ACHN (cell line): ENCODE results near the gene EDA2R.
A peak's percentile ranks its signal among the peaks of the same experiment; 100 is the strongest.

Experiments
- DNase-seq: peaks from one replicate; pipeline ENCODE4 v3.0.0-alpha.2; 2015
- in situ Hi-C: cut with HindIII; loops from 2 replicates; pipeline ENCODE4 v1.10.0; 2017; ENCODE audit warnings: low sequenced_read_pairs, low pct_ligation_motif_present, low pct_unique_long_range_greater_than_20kb

EDA2R gene, protein sequence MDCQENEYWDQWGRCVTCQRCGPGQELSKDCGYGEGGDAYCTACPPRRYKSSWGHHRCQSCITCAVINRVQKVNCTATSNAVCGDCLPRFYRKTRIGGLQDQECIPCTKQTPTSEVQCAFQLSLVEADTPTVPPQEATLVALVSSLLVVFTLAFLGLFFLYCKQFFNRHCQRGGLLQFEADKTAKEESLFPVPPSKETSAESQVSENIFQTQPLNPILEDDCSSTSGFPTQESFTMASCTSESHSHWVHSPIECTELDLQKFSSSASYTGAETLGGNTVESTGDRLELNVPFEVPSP

DNA sequence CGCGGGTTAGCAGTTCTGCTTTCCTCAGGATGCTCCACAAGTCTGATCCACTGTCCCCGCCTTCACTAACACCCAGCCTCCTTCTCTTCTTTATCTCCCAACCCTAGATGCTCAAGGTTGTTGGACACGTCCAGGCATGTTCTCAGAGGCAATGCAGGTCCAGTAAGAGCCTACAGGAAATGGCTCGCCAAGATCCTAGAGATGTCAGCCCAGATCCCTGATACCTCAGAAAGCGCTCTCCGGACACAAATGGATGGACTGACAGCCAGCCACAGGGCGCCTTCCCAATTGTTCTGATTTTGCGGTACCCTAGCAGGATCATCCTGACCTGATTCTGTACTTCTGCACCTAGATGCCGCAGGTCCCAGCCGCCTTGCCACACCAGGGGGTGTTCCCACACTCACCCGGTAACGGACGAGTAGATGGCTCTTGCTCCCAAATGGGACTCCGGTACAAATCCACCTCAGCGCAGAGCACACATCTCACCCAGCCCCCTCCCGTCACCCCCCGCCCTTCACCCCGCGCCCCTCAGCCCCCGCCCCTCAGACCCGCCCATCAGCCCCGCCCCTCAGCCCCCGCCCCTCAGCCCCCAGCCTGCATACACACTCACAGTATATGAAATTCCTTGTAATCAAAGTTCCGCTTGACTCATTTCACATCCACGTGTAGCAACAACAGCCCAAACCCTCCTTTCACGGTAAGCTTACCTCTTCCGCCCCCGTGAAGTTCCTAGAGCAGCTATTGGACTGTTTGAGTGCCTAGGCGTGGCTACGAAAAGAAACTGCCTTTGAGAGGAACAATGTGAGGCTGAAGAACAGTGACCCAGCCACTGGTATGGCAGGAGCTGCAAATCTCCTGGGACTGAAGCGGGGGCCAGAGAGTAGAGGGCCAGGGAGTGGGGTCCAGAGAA is at the start of gene EDA2R:
Gene EDA2R (minus strand): TSS at position 488 of the 910 bp plus-strand sequence. CDS start 23,058 bp downstream, outside the sequence.
- in situ Hi-C loops, result no loop called here
- peak; percentile 89 for DNase-seq

DNA sequence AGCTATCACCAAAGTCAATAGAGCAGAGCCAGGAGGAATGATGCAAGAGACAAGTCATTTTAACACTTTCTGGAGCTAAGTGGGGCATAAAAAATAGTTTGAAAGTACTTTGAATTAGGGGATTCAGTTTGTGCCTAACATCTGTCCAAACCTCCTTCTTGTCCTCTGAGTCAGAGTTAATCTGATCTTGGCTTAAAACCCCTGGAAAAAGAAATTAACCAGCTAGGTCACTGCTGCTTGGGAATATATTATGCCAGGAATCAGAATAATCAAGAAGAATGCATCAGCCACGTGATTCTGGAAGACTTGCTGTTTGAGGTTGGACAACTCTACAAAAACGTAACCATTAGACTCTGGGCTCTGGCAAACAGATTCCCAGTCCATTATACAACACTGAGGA is 45.3 kb upstream of the EDA2R start:
- in situ Hi-C loops, result no loop called here
- DNase-seq, result no peak

DNA sequence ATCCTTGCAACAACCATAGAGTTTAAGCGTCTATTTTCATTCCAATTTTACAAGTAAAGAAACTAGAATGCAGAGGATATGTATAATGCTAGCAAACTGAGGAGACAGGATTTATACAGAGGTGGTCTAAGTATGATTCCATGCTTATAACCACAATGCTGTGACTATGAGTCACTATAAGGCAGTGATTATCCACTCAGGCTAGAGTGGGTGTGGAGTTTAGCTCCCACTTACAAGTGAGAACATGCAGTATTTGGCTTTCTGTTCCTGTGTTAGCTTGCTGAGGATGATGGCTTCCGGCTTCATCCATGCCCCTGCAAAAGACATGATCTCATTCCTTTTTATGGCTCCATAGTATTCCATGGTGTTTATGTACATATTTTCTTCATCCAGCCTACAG is 41.6 kb upstream of the EDA2R start:
- DNase-seq, result no peak
- in situ Hi-C loops, result no loop called here

DNA sequence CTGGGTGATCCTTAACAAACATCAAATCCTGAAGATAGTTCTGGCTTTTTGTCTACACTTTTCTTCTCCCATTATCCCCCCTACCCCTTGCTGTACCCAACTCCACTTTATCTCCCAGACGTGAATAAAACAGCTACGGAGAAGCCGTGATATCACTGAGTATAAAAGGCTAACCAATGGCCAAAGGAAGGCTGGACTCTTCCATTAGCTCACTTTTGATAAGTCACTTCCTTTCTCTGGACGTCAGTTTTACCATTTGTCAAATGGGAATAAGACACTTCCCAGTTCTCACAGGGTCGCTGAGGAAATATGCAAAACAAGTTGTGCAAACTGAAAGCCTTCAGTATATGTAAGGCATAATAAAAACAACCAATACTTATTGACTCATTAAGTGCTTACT is 38.6 kb upstream of the EDA2R start:
- in situ Hi-C loops, result no loop called here
- DNase-seq, result no peak

DNA sequence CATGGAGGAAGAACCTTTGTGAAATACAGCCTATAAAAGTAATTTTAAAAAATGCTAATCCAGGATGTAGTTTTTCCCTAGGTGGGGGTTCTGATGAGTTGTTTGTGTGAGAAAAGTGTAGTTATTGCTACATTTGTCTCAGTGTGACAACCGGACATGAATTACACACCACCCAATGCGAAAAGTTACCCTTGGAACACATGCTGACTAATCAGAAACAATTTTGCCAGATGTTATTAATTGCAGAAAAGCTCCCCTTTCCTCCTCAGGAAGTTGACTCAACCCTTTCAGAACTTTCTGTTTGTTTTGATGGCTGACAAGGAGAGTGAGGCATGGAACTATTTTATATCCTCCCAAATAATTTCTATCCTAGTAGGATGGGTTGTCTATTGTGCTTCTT is 38.1 kb upstream of the EDA2R start:
- DNase-seq, result no peak
- in situ Hi-C loops, result no loop called here

DNA sequence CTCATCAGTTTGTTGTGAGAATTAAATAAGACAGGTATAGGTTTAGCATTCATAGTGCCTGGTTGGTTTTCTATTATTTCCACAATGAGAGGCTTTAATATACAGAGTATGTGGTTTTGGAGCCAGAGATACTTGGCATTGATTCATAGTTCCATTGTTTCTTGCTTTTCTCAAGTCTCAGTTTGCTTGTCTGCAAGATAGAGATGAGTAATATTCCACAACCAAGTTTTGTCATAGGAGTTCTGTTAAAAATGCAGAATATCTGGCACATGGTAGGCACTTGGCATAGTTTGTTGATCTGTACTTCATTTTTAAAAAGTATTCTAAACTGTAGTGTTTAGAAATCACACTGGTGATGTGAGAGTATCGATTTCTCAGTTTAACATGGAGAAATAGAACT is 37.5 kb upstream of the EDA2R start:
- in situ Hi-C loops, result no loop called here
- DNase-seq, result no peak

DNA sequence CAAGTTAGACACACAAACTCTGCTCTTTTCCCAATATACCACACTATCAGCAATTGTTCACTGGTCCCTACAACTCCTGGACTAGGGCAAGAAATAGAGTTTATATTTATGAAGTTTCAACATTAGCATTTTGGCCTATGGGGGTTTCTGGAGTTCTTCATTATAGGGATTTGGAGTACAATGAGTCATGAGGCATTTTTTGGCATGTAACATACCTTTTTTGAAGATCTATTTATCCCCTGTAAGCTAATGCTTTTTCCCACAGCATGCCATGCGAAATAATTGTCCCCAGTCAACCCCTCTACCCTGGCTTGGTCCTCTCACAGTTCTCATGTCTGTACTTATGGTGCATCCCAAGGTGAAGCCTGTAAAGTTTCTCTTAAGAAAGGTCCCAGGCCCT is 36.7 kb upstream of the EDA2R start:
- in situ Hi-C loops, result no loop called here
- DNase-seq, result no peak

DNA sequence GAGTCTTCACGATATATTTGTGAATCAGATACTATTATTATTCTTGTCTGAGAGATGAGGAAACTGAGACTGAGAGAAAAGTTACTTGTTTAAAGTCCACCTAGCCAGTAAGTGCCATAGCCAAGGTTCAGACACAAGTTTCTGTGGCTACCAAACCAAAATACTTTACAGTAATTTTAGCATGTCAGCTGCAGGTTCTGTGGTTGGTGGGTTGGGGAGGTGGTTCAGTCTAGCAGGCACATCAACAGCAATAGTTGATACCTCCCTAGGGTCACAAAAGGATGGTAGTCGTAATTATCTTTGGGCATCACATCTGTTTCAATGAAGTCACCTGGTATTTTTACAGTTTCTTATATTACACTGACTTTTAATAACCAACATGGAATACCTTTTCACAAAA is 35.6 kb upstream of the EDA2R start:
- in situ Hi-C loops, result no loop called here
- no peak for DNase-seq

DNA sequence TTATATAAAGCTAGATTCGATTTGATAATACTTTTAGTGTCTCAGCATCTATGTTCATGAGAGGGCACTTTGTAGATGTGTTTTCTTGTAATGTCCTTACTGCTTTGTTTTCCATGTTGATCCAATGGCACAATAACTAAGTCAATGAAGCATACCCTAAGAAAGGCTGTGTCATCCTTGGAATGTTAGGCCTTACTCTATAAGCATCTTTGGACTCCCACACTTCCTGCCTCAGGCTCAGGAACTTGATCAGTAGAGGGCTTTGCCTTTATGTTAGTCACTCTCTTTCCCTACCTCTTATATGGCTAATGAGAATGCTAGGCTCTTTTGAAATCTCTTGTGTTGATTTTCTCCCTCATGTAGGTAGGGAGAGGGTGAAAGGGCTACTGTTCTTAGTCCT is 33.2 kb upstream of the EDA2R start:
- DNase-seq, result no peak
- in situ Hi-C loops, result no loop called here

DNA sequence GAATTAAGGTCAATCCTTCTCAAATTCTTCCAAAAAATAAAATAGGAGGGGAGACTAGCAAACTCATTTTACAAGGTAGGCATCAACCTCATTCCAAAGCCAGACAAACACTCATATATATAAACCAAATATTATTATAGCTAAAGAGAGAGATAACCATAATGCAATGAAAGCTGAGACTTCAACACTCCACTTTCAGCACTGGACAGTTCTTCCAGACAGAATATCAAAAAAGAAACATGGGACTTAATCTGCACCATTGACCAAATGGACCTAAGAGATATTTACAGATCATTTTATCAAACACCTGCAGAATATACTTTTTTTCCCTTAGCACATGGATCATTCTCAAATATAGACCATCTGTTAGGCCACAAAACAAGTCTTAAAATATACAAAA is 15.5 kb upstream of the EDA2R start:
- in situ Hi-C loops, result no loop called here
- DNase-seq, result no peak

DNA sequence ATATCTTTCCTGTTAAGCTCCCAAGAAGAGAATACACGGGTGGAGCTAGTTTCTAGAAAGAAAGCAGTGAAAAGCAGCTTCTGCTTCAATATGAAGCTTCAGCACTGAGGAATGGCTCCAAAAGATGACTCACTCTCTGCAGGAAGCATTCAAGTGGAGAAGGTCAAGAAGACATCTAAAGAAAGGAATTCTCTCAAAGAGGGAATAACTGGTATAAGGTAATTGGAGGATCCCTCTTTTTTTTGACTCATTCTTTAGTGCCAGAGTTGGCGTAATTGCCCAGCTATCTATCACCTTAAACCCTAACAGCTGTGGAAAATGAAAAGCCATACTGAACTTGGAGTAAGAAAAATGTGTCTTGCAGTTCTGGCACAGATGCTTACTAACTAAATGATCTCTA is 3.5 kb downstream of the EDA2R start:
- DNase-seq, result peak; percentile 80
- in situ Hi-C loops, result no loop called here

DNA sequence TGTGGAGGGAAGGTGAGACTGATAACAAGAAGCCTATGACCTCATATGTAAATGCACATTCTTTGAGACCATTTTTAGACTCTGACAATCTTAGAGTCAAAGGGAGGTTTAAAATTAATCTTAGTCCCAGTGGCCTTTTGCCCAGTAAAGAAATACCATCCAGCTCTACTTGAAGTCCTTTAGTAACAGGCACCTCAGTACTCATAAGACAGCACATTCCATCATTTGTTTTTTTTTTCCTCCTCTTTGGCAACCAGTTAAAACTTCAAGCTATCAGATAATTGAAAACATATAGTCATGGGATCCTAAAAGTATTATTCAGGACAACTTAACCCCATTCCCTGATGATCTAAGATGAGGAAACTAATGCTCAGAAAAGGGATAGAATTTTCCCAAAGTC is 4.6 kb downstream of the EDA2R start:
- in situ Hi-C loops, result no loop called here
- no peak for DNase-seq

DNA sequence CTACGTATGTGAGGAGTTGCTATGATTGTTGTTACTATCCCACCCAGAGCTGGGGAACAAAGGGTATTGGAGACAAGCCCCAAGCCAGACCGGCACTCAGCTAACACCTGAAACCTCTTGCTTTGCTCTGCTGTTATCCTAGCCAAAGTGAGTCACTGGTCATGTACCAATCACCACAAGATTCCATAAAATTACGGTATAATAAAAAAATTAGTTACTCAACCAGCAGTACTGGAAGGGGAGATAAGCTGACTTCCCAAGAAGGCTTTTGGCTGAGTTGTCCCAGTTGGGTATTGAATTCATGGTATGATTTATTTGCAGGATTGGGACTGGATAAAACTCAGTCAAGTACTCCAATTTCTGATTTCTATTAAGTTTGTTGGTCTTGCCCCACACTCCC is 5.3 kb downstream of the EDA2R start:
- DNase-seq, result peak; percentile 44
- in situ Hi-C loops, result no loop called here

DNA sequence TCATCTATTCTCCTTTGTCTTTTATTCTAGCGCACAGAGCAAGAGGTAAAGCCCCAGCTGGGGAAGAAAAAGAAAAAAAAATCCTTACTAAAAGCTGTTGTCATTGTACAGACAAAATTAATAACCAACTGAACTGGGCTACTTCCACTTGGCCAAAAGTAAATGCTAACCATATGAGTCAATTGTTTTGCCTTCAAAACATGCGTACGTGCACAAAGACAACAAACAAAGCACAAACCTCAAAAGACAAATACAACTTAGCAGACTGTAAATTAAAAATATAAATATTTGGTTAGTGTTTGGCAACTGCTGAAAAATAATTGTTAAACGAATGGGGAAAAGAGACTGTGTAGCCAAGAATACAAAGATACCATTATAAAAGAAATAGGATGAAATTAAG is 5.9 kb downstream of the EDA2R start:
- in situ Hi-C loops, result no loop called here
- no peak for DNase-seq

DNA sequence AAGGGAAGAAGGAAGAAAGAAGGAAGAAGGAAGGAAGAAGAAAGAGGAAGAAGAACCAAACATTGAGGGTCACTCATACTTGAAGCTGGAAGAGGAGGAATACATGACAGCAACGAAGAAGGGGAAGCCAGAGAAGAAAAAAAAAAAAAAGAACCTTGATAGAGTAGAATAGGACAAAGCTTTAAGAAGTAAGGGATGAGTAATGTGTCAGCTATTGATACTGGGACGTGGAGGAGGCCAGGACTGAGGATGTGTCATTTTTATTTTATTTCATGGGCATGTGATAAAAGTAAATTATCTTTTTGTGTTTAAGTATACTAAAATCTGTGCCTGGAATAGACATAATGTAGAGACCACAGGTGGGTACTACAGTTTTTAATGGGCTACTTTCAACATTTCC is 6.4 kb downstream of the EDA2R start:
- in situ Hi-C loops, result no loop called here
- DNase-seq, result peak; percentile 23

DNA sequence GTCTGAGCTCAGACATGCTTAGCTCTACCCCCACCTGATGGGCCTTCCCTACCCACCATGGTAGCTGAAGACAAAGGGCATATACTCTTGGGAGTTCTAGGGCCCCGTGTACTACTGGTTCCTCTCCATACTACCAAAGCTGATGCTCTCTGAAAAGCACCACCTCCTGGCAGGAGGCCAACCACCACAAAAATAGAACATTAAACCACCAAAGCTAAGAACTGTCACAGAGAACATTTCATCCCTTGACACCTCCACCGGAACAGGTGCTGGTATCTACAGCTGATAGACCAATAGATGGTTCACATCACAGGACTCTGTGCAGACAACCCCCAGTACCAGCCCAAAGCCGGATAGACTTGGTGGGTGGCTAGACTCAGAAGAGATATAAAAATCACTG is 13.4 kb downstream of the EDA2R start:
- no peak for DNase-seq
- in situ Hi-C loops, result no loop called here

DNA sequence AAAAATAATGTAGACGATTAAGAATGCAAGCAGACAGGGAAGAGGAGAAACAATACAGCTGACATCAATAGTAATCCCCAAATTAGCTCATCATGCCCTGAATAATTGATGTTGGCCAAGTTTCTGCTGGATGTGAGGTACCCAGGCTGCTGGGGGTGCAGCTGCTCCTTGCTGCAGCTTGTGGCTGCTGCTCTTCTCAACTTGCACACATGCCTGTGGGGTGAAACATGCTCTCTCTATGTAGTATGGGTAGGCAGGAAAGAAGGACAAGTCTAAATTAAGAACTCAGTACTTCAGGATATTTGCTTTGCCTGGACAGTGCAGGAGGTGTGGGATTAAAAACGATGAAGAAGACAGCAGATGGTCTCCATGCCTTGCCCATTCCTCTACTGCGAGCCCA is 16.7 kb downstream of the EDA2R start:
- in situ Hi-C loops, result no loop called here

DNA sequence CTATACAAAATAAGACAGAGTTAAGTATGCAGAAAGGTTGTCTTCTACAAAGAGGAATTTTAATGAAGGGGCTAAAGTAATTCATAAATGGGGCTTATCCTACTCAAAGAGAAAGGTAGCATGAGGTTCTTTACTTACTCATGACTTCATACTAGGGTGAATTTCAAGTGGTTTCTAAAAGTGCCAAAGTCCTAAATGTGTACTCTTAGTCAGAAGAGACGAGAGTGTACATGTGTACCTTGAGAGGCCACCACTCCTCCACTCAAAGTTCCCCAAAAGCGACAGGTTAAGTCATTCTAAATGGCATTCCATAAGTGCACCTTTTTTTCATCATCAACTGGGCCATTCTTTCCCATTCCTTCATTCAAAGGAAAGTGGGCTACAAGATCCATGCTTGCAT is 21.9 kb downstream of the EDA2R start:
- in situ Hi-C loops, result no loop called here
- DNase-seq, result no peak

More for the DNA sequence above, 16.7 kb downstream of the EDA2R start:
- no peak for DNase-seq

DNA sequence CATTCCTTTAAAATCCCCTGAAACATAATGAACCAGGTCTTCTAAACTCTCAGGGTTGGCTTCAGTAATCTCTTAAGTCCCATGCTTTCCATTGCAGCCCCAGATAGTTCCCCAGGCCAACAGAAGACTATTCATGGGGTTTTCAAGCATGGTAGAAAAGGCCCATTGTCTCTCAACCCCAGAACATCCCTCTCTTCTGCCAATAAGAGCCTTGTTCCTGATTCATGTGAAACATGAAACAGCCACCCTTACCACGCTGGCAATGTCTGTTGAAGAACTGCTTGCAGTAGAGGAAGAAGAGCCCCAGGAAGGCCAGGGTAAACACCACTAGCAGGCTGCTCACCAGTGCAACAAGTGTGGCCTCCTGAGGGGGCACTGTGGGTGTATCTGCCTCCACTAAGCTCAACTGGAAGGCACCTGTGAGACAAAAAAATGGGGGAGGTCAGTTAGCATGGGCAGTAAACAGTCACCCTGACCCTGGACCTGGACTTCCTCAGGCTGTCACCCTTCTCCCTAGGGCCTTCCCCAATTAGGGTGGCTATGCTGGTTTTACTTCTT is 36.4 kb downstream of the EDA2R start:
- DNase-seq, result no peak
- in situ Hi-C loops, result no loop called here

DNA sequence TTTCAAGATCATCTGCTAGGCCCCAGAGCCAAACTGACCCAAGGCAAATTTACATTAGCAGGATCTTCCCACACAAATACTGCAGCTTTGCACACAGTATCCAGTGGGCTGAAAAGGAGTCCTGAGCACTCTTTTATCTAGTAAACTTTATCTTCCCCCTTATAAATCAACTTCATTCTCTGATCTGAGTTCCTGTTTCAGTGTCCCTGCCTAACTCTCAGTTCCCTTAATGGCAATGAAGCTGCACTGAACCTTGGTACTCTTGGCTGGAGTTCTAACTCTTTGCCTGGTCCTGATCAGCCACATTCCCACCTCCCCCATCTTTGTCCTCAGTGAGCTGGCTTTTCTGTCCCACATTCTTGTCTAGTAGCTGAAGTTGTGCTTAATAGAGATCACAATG is 37.4 kb downstream of the EDA2R start:
- DNase-seq, result no peak
- in situ Hi-C loops, result no loop called here
